A549 (cell line): ENCODE measurements around the gene WNT11. TPM values are rescaled to one million over a fixed set of nuclear protein-coding genes. Genes with fewer than 3 reads are reported as not detected.

Source experiments
- ATAC-seq, 2 experiments: fragments of 200-7000 bp in 1 of 2; fragments of >200 bp in 1 of 2; cut with Nextera tagmentation in 1 of 2; cut with Tn5 transposase in 1 of 2; 3 replicates each; pipeline versions ENCODE4 v1.8.0 to v1.9.1; 2018 to 2020; ENCODE audit warnings: mild to moderate bottlenecking in 1 of 2, moderate library complexity in 1 of 2
- CTCF ChIA-PET: fragments of 300-600 bp; sonication (Branson Sonifier 250); formaldehyde crosslinking; extraction: SDS; loops from one replicate; lab custom pipeline; 2021; ENCODE audit warnings: antibody characterized with exemption, inconsistent platforms; lab: Yijun Ruan, JAX
- POLR2A ChIA-PET: fragments of 350-600 bp; formaldehyde crosslinking; extraction: SDS; loops from one replicate; lab custom pipeline; 2021; ENCODE audit warnings: antibody characterized with exemption, inconsistent platforms; lab: Yijun Ruan, JAX
- DNase-seq, 2 experiments: peaks; one replicate each; pipeline versions ENCODE4 v3.0.0 to v3.0.0-alpha.2; 2011 to 2016; ENCODE audit warnings: low read depth in 1 of 2, low spot score in 1 of 2
- FAIRE-seq: peaks from 2 replicates; lab custom pipeline; 2011; peaks lifted over from hg19 to GRCh38; lab: Jason Lieb, UNC
- H3K27ac ChIP-seq, 2 experiments: fragments of >200 bp; sonication (Bioruptor Twin); formaldehyde crosslinking; 3 replicates each; pipeline ENCODE4 v1.5.1; 2016 to 2017
- H3K4me1 ChIP-seq: fragments of >200 bp; sonication (Bioruptor Twin); formaldehyde crosslinking; 3 replicates; pipeline ENCODE4 v1.6.1; 2016
- H3K4me2 ChIP-seq: fragments of >200 bp; sonication (Bioruptor Twin); formaldehyde crosslinking; 3 replicates; pipeline ENCODE4 v1.6.1; 2016
- H3K4me3 ChIP-seq: fragments of >200 bp; sonication (Bioruptor Twin); formaldehyde crosslinking; 3 replicates; pipeline ENCODE4 v1.5.1; 2016
- H3K9me3 ChIP-seq: fragments of >200 bp; sonication (Bioruptor Twin); formaldehyde crosslinking; 3 replicates; pipeline ENCODE4 v1.6.1; 2016
- BHLHE40 ChIP-seq: IDR thresholded peaks from 2 replicates; pipeline ENCODE4 v1.6.1; 2012; ENCODE audit warnings: low read depth, low read length, inconsistent platforms
- CHD2 ChIP-seq: fragments of 150-350 bp; IDR thresholded peaks from 2 replicates; pipeline ENCODE4 v1.6.1; 2014; ENCODE audit warnings: low read length; ENCODE audit not compliant: partially characterized antibody
- CTCF ChIP-seq: fragments of >200 bp; sonication (Bioruptor Twin); formaldehyde crosslinking; IDR thresholded peaks from 3 replicates; pipeline ENCODE4 v1.5.1; 2016
- EHMT2 ChIP-seq: fragments of 200-600 bp; sonication (generic); IDR thresholded peaks from 2 replicates; pipeline ENCODE4 v1.6.1; 2016; ENCODE audit warnings: antibody characterized with exemption, low read depth, mild to moderate bottlenecking, moderate library complexity
- EP300 ChIP-seq, 2 experiments: fragments of >200 bp; sonication (Bioruptor Twin); formaldehyde crosslinking; IDR thresholded peaks; 2 replicates in 1 of 2; 3 replicates in 1 of 2; pipeline ENCODE4 v1.6.1; 2016 to 2017
- GATA3 ChIP-seq: IDR thresholded peaks from 2 replicates; pipeline ENCODE4 v1.6.1; 2012; ENCODE audit warnings: borderline replicate concordance
- HDAC2 ChIP-seq: fragments of 200-600 bp; sonication (generic); IDR thresholded peaks from 2 replicates; pipeline ENCODE4 v1.6.1; 2016
- HOXA7 ChIP-seq: fragments of 250-450 bp; sonication (Bioruptor Pico); IDR thresholded peaks from 2 replicates; pipeline ENCODE4 v1.5.0; 2020; ENCODE audit warnings: mild to moderate bottlenecking, moderate library complexity
- HOXB13 ChIP-seq: fragments of 250-450 bp; sonication (Bioruptor Pico); IDR thresholded peaks from 2 replicates; pipeline ENCODE4 v1.5.0; 2020; ENCODE audit warnings: low read depth, mild to moderate bottlenecking, moderate library complexity
- JUNB ChIP-seq: fragments of >200 bp; sonication (Bioruptor Twin); formaldehyde crosslinking; IDR thresholded peaks from 2 replicates; pipeline ENCODE4 v1.6.1; 2016
- KDM1A ChIP-seq: fragments of 200-600 bp; sonication (generic); IDR thresholded peaks from 2 replicates; pipeline ENCODE4 v1.6.1; 2016; ENCODE audit warnings: low read depth, mild to moderate bottlenecking
- NFE2L2 ChIP-seq: fragments of 150-350 bp; conservative IDR thresholded peaks from 2 replicates; pipeline ENCODE4 v1.6.1; 2014; ENCODE audit warnings: low read length
- NPAS2 ChIP-seq: fragments of 250-450 bp; sonication (Bioruptor Pico); IDR thresholded peaks from 2 replicates; pipeline ENCODE4 v1.8.0; 2022; ENCODE audit warnings: mild to moderate bottlenecking, moderate library complexity, borderline replicate concordance
- NR3C1 ChIP-seq: fragments of >200 bp; sonication (Bioruptor Twin); formaldehyde crosslinking; IDR thresholded peaks from 3 replicates; pipeline ENCODE4 v1.6.1; 2017
- POLR2AphosphoS2 ChIP-seq: conservative IDR thresholded peaks from 2 replicates; pipeline ENCODE4 v1.6.1; 2012; ENCODE audit warnings: low read length, improper control_type of control experiment, inconsistent platforms
- RAD21 ChIP-seq, 2 experiments: fragments of >200 bp in 1 of 2; sonication (Bioruptor Twin) in 1 of 2; formaldehyde crosslinking in 1 of 2; IDR thresholded peaks in 1 of 2; conservative IDR thresholded peaks in 1 of 2; 2 replicates in 1 of 2; 3 replicates in 1 of 2; pipeline ENCODE4 v1.6.1; 2012 to 2018; ENCODE audit warnings: inconsistent platforms in 1 of 2
- REST ChIP-seq: fragments of 200-600 bp; sonication (generic); IDR thresholded peaks from 2 replicates; pipeline ENCODE4 v1.6.1; 2016; ENCODE audit warnings: antibody characterized with exemption, mild to moderate bottlenecking, moderate library complexity
- SMC3 ChIP-seq: fragments of >200 bp; sonication (Bioruptor Twin); formaldehyde crosslinking; IDR thresholded peaks from 3 replicates; pipeline ENCODE4 v1.6.1; 2018; ENCODE audit warnings: inconsistent platforms
- SREBF2 ChIP-seq: fragments of 450-650 bp; IDR thresholded peaks from 2 replicates; pipeline ENCODE4 v1.6.1; 2014; ENCODE audit warnings: mild to moderate bottlenecking, moderate library complexity
- TP53 ChIP-seq: fragments of 250-450 bp; sonication (Bioruptor Pico); IDR thresholded peaks from 2 replicates; pipeline ENCODE4 v1.5.0; 2021; ENCODE audit warnings: mild to moderate bottlenecking, moderate library complexity
- ZC3H11A ChIP-seq: fragments of 450-650 bp; IDR thresholded peaks from 2 replicates; pipeline ENCODE4 v1.6.1; 2014; ENCODE audit warnings: antibody characterized with exemption, mild to moderate bottlenecking
- ZNF302 ChIP-seq: fragments of 250-450 bp; sonication (Bioruptor Pico); IDR thresholded peaks from 2 replicates; pipeline ENCODE4 v1.9.0; 2021; ENCODE audit warnings: inconsistent platforms, mild to moderate bottlenecking, moderate library complexity
- WGBS: methylation state at CpG from one replicate; pipeline ENCODE4 v1.1.6; 2017; ENCODE audit errors: missing lambda C conversion rate; 5-methylcytosine and 5-hydroxymethylcytosine counted together
- polyA plus RNA-seq, 4 experiments: library from polyadenylated mRNA; depleted of rRNA in 3 of 4; stranded (reverse); fragments of >200 nt; fragmentation: RNase III in 1 of 4; extraction: RNeasy Plus Mini Kit Qiagen cat#74134 plus additional on column Dnase treatment in 1 of 4; gene quantifications; 2 replicates in 3 of 4; 3 replicates in 1 of 4; pipeline ENCODE4 v1.2.3, GENCODE V29; 2011 to 2017
- TF ChIP-seq, protein P1 (sequence below): IDR thresholded peaks from 2 replicates; pipeline ENCODE4 v1.6.1; 2012; ENCODE audit warnings: low read depth, borderline replicate concordance
- TF ChIP-seq, protein P2 (sequence below): fragments of >200 bp; sonication (Bioruptor Twin); formaldehyde crosslinking; IDR thresholded peaks from 3 replicates; pipeline ENCODE4 v1.6.1; 2016

Gene WNT11
- polyA plus RNA-seq, 2 of the 4 experiments (the other 2 are of a cell fraction) = 0.36 to 0.57 TPM

DNA sequence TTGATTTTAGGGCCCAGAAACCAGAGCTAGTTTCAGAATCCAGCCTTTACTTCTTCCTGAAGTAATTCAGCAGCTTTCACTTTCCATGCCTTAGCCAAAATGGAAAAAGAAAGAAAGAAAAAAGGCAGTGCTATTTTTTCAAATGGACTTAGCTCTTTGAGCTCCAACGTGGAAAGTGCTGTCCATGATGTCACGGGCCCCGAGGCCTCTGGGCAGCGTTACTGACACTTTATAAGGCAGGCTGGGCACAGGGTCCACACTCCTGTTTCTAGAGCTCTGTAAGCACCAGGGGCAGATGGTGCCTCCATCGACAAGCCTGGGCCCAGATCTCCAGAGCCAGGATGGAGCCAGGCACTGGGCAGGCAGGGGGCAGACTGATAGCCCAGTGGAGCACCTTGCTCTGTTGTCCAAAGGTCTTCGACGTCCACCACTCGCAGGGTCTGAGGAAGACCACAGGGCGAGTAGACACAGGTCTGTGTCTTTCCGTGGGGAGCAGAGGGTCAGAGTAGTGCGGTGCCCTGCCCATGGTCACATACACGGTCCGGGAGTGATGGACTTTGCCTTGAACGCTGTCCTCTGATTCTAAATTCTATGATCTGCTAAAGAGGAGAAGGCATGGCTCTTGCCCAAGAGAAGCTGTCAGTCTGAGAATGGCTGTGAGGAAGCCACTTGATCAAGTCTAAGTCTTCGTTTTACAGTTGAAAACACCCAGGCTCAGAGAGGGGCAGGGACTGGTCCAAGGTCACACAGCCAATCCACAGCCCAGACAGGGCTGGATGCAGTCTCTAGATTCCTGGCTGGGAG is 22.0 kb upstream of the WNT11 start:
- Histone ChIP-seq H3K27ac (no peak overlapping the region), H3K9me3 (no peaks in the 10 kb centered on the region), H3K4me3 (no peak overlapping the region), H3K4me1 (no peaks in the 10 kb centered on the region), H3K4me2 (no peak overlapping the region)
- POLR2A ChIA-PET = no interaction called here
- no peak for FAIRE-seq
- no peak for DNase-seq
- 65% methylated on average over 15 of the region's 15 CpGs for WGBS
- TF ChIP-seq SREBF2 (no peak), POLR2AphosphoS2 (no peak), KDM1A (no peak), NFE2L2 (no peak), NPAS2 (CRISPR knock-in tag) (no peak), REST (no peak), ZNF302 (CRISPR knock-in tag) (no peak)
- no peak for ATAC-seq
- CTCF ChIA-PET = interaction anchor here (0.6 to 1.3 kb wide), 6 partner anchors 19 to 353 kb away, joined by 3 to 10 read pairs (median 3); no protein-coding TSS in a partner anchor

DNA sequence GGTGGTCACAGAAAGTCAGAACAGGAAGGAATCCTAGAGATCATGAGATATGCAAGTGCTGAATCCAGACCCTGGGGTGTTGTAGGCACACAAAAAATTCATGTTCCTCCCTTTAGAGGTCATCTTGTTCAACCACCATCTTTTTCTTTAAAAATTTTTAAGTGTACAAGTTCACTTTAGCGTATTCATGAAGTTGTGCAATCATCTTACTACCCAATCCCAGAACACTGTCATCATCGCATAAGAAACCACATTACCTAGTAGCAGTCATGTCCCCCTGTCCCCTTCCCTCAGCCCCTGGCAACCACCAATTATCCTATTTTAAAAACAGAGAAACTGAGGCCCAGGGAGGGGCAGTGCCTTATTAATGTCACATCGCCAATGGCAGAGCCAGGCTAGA is 20.3 kb upstream of the WNT11 start:
- ATAC-seq = no peak
- CTCF ChIA-PET = interaction anchor here (3.5 kb wide), 1 partner anchor 18 kb away, joined by 38 read pairs; no protein-coding TSS in a partner anchor
- Histone ChIP-seq H3K9me3 (no peaks in the 10 kb centered on the region), H3K4me2 (no peak overlapping the region), H3K4me3 (no peak overlapping the region), H3K27ac (no peak overlapping the region), H3K4me1 (no peaks in the 10 kb centered on the region)
- POLR2A ChIA-PET = no interaction called here
- WGBS = 94% methylated on average over 3 of the region's 3 CpGs
- no peak for DNase-seq
- TF ChIP-seq BHLHE40 = no peak
- TF ChIP-seq HDAC2 = no peak
- no peak for TF ChIP-seq JUNB
- no peak for TF ChIP-seq CTCF
- TF ChIP-seq, protein P1, sequence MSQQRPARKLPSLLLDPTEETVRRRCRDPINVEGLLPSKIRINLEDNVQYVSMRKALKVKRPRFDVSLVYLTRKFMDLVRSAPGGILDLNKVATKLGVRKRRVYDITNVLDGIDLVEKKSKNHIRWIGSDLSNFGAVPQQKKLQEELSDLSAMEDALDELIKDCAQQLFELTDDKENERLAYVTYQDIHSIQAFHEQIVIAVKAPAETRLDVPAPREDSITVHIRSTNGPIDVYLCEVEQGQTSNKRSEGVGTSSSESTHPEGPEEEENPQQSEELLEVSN = no peak
- no peak for TF ChIP-seq HOXB13 (CRISPR knock-in tag)
- no peak for TF ChIP-seq ZC3H11A
- TF ChIP-seq, protein P2, sequence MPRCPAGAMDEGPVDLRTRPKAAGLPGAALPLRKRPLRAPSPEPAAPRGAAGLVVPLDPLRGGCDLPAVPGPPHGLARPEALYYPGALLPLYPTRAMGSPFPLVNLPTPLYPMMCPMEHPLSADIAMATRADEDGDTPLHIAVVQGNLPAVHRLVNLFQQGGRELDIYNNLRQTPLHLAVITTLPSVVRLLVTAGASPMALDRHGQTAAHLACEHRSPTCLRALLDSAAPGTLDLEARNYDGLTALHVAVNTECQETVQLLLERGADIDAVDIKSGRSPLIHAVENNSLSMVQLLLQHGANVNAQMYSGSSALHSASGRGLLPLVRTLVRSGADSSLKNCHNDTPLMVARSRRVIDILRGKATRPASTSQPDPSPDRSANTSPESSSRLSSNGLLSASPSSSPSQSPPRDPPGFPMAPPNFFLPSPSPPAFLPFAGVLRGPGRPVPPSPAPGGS = no peak
- no peak for TF ChIP-seq SMC3
- TF ChIP-seq CHD2 = no peak
- TF ChIP-seq NR3C1 = no peak
- TF ChIP-seq GATA3 = no peak
- TF ChIP-seq EHMT2 = no peak
- no peak for TF ChIP-seq HOXA7
- TF ChIP-seq ZNF302 (CRISPR knock-in tag) = no peak
- no peak for TF ChIP-seq EP300 (IDR thresholded peaks at IDR 0.05)
- TF ChIP-seq RAD21 (conservative IDR thresholded peaks at IDR 0.05 in 1 of 2, IDR thresholded peaks at IDR 0.05 in 1 of 2) = no peak
- no peak for TF ChIP-seq TP53 (CRISPR knock-in tag)
- no peak for FAIRE-seq
